SH-SY5Y (cell line): Measurements from ENCODE around the gene SECTM1.

ENCODE experiments used
- GATA2 ChIP-seq: IDR thresholded peaks from 2 replicates; pipeline ENCODE4 v1.6.1; 2011; ENCODE audit warnings: mild to moderate bottlenecking, low read depth, low read length
- GATA3 ChIP-seq: IDR thresholded peaks from 2 replicates; pipeline ENCODE4 v1.6.1; 2011; ENCODE audit warnings: low read depth, mild to moderate bottlenecking, low read length, moderate library complexity

The SECTM1 gene

GRCh38 chr17:82354804-82355308, 21.3 kb upstream of the SECTM1 start:
- TF ChIP-seq GATA3 (no peak), GATA2 (no peak)

DNA sequence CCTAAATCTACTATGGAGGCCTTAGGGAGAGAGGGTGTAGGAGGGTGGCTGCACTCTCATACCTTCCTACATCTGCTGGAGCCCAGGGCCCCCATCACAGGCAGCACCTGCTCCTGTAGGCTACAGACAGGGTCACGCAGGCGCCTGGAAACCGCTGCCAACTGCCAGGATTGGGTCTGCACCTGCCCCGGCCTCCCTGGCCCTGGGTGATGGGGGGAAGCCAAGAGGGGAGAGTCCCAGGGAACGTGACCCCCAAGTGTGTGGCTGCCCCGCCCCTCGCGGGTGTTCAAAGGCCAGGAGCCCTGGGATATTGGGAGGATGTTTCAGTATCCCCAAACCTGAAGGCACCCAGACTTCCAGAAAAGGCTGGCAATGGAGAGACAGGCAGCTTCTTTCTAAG, 19.9 kb upstream of the SECTM1 start:
- TF ChIP-seq GATA3 (no peak), GATA2 (no peak)

DNA sequence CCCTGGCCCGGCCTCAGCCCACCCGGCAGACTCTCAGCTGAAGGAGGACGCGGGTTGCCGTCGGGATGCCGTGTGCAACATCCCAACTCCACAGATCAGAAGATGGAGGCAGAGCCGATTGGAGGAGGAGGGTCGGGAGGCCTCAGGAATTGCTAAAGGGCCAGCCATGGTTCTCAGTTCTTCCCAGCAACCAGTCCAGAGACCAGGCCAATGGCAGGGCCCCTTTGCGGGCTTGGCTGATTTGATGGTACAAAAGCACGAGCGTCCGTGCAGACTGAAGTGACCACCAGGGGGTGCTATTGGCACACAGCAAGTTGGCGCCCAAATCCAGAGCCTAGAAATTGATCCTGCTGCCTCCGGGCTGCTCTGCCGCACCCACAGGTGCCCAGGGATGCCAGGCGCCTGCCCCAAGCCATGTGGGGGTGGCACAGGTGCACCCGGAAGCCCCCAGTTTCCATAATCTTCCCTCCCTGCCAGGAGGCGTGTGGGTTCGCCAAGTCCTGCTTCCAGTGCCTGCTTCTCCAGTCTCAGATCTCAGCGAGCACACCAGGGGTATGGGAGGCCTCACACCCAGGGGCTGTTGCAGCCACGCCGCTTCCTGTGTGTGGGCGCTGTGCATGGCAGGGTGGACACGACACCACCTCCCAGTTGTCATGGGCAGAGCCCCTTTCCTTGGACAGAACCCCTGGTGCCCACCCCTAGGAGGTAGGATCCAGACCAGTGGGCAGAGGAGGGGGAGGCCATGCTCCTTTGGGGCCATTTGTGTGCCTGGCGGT, 18.3 kb upstream of the SECTM1 start:
- TF ChIP-seq GATA3 (no peak), GATA2 (no peak)

DNA sequence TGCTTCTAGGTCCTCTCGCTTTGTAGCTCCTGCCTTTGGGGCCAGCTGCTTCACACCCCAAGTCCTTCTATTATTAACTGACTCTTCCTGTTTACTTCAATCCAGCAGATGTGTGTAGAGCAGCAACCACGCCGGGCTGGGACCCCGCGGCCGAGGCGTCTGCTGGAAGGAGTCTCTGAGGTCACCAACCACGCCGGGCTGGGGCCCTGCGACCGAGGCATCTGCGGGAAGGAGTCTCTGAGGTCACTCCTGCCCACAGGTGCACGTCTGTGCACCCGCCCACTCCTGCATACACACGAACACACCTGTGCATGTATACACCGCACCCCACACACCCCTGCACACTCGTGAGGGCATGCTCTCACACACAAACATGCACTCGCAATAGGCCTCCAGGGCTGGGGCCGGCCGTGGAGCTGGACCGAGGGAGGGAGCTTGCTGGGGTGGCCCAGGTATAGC, 17.7 kb upstream of the SECTM1 start:
- TF ChIP-seq GATA3 (no peak), GATA2 (no peak)

GRCh38 chr17:82350182-82351030, 16.8 kb upstream of the SECTM1 start:
- TF ChIP-seq GATA2 (no peak), GATA3 (no peak)

GRCh38 chr17:82349287-82349701, 15.7 kb upstream of the SECTM1 start:
- TF ChIP-seq GATA2, result no peak
- TF ChIP-seq GATA3, result no peak

- TF ChIP-seq GATA3, result no peak
- TF ChIP-seq GATA2, result no peak
These were observed 15.3 kb upstream of the SECTM1 start for GRCh38 chr17:82348866-82349265.

DNA sequence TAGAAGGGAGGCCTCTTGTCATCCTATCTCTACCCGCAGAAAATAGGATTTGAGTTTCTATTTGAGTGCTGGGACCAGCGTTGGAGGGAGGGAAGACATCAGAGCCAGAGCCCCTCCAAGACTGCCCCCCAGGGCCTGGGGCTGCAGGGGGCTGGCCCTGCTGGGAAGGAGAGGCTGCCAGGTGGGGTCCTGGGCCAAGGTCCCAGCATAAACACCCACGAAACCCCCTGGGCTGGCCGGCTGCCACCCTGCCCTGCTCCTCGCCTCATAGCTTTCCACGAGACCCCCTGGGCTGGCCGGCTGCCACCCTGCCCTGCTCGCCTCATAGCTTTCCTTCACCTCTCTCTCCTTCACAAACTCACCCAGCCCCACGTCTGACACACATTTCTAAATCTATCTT, 14.9 kb upstream of the SECTM1 start:
- TF ChIP-seq GATA2 (no peak), GATA3 (no peak)

GRCh38 chr17:82346342-82347300, 13.1 kb upstream of the SECTM1 start:
- TF ChIP-seq GATA2 (no peak), GATA3 (no peak)

DNA sequence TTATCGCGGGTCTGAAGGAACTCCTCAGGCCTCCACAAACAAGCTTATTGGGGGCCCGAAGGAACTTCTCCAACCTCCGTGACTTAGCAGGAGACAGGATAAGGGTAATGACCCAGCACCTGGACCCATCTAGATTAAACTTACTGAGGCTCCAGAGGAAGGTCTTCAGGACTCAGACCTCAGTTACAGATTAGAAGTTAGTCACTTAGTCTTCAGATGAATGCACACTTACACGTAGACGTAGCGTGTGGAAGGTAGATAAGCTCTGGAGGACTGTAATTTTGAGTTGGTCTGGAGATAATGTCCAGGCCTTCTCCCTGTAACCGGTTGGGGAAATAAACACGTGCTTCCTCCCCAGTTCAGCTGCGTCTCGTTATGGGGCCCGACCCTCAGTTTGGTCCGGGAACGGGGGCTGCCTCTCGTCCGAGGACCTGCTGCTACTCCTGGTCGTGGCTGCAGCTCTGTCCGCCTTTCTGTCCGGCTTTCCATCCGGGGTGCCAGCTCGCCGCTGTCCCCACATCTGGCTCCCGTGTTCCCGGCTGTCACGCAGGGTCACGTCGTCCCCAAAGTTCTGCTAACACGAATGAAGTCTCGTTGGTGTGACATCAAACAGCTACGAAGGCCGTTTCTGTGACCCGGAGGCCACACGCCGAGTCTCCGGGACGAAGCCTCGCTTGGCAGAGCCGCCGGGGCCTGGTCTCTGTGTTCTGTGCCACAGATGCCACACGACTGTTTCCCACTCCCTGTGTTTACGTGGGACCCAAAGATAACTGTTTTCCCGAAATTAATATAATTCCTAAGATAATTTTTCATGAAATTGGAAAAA, 11.8 kb upstream of the SECTM1 start:
- TF ChIP-seq GATA2 (no peak), GATA3 (no peak)

- TF ChIP-seq GATA2, result no peak
- TF ChIP-seq GATA3, result no peak
These were observed 10.8 kb upstream of the SECTM1 start for GRCh38 chr17:82344175-82344907.

- no peak for TF ChIP-seq GATA2
- no peak for TF ChIP-seq GATA3
These were observed 10.0 kb upstream of the SECTM1 start for GRCh38 chr17:82343560-82343959.
